GF-D8 (cell line): ENCODE data around the gene SPAAR.
"Not testable (repeated sequence)": the region's sequence is repeated elsewhere in the genome, so short reads cannot be mapped to it uniquely, and the experiment has no call there.

ENCODE experiments used
- DNase-seq: peaks from one replicate; lab custom pipeline; 2025; lab: John Stamatoyannopoulos, UW

SPAAR gene

GRCh38 chr9:35923598-35923926, 14.3 kb downstream of the SPAAR start:
- DNase-seq, result no peak

- no peak for DNase-seq
These were observed 14.9 kb downstream of the SPAAR start for GRCh38 chr9:35923927-35924763.

- DNase-seq, result no peak
These were observed 19.5 kb downstream of the SPAAR start for GRCh38 chr9:35928591-35929452.

GRCh38 chr9:35929453-35929718, 20.1 kb downstream of the SPAAR start:
- no peak for DNase-seq

GRCh38 chr9:35930521-35930920, 21.2 kb downstream of the SPAAR start:
- no peak for DNase-seq

- no peak for DNase-seq
These were observed 21.7 kb downstream of the SPAAR start for GRCh38 chr9:35930989-35931388.

- DNase-seq, result no peak
These were observed 23.4 kb downstream of the SPAAR start for GRCh38 chr9:35932735-35933134.

- no peak for DNase-seq
These were observed 24.3 kb downstream of the SPAAR start for GRCh38 chr9:35933550-35934067.

- not testable (repeated sequence) for DNase-seq
These were observed 24.8 kb downstream of the SPAAR start for GRCh38 chr9:35934069-35934468.

GRCh38 chr9:35935261-35935660, 26.0 kb downstream of the SPAAR start:
- no peak for DNase-seq

- no peak for DNase-seq
These were observed 26.6 kb downstream of the SPAAR start for GRCh38 chr9:35935755-35936509.

GRCh38 chr9:35937227-35937626, 27.9 kb downstream of the SPAAR start:
- no peak for DNase-seq

GRCh38 chr9:35938474-35939356, 29.4 kb downstream of the SPAAR start:
- DNase-seq, result no peak

- DNase-seq, result no peak
These were observed 30.5 kb downstream of the SPAAR start for GRCh38 chr9:35939679-35940250.

- DNase-seq, result no peak
These were observed 31.4 kb downstream of the SPAAR start for GRCh38 chr9:35940458-35941407.

- DNase-seq, result no peak
These were observed 33.0 kb downstream of the SPAAR start for GRCh38 chr9:35942286-35942685.

GRCh38 chr9:35944173-35944572, 34.9 kb downstream of the SPAAR start:
- DNase-seq, result no peak

GRCh38 chr9:35944841-35945240, 35.6 kb downstream of the SPAAR start:
- no peak for DNase-seq

GRCh38 chr9:35945341-35946018, 36.2 kb downstream of the SPAAR start:
- peak; percentile 20 for DNase-seq
